ENCODE results near the gene ROBO1. TPM values are rescaled to one million over a fixed set of nuclear protein-coding genes. Genes with fewer than 3 reads are reported as not detected.
"Not testable (repeated sequence)": the region's sequence is repeated elsewhere in the genome, so short reads cannot be mapped to it uniquely, and the experiment has no call there.

Gene ROBO1
- total RNA-seq: 0.05 and 0.21 TPM in 2 replicates

DNA sequence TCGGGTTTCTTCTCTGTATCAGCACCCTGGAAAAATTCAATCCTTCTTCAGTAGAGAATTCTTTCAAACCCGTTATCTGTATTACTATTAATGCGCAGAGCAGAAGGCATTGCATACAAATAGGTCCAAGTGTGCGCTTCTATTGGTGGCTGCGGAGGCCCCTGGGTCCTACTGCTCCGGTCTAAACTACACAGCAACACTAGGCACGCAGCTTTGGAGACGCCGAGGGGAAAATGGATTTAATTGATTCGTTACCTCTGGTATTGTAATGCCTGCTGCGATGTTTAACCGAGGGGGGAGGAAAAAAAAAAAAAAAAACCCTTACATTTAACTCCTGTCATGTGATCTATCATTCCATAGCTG lies at the start of gene ROBO1:
Gene ROBO1, minus strand, starts transcription at position 94 of the 363 bp plus-strand sequence.
- Mint-ChIP-seq H3K36me3 (ENCODE audit: low read depth) (no peaks in the 10 kb centered on the region), H3K27me3 (no peaks in the 10 kb centered on the region), H3K9me3 (no peaks in the 10 kb centered on the region), H3K27ac (no peak within 1 kb of the TSS), H3K4me3 (no peak within 1 kb of the TSS), H3K4me1 (no peaks in the 10 kb centered on the region)
- intact Hi-C loops (cut with micrococcal nuclease): no loop called here
- no peak for DNase-seq

DNA sequence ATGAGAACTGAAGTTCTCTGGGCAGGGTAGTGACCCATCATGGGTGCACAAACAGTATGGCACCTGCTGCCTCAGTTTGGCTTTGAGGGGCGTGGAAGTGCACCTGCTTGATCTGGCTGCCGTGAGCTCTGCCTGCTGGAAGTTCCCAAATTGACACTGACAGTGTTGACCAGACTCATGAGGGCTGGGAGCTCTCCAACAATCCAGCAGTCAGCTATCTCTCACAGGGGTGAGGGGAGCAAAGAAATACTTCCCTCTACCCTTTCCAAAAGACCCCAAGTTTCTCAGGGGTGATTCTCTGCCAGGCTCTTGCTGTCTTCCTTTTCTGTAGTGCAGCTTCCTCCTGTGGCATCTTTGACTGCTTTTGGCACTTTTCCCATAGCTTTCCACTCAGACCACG lies 49.4 kb upstream of the ROBO1 start:
- Mint-ChIP-seq H3K27me3 (no peaks in the 10 kb centered on the region), H3K9me3 (peaks cover 12% of the 10 kb centered on the region), H3K4me1 (no peaks in the 10 kb centered on the region), H3K36me3 (ENCODE audit: low read depth) (no peaks in the 10 kb centered on the region), H3K4me3 (no peak overlapping the region), H3K27ac (no peak overlapping the region)
- intact Hi-C loops (cut with micrococcal nuclease): no loop called here
- DNase-seq: no peak

DNA sequence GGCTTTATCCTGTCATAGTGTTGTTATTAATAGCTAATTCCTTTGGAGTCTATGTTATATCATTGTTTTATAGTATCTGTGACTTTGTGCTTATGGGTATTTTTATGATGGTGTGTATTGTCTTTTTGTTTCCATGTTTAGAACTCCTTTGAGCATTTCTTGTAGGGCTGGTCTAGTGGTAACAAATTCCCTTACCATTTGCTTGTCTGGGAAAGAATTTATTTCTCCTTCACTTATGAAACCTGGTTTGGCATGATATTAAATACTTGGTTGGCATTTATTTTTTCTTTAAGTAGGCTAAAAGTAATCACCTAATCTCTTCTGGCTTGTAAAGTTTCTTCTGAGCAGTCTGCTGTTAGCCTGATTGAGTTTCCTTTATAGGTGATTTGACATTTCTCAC lies 47.7 kb upstream of the ROBO1 start:
- H3K36me3 Mint-ChIP-seq (ENCODE audit: low read depth): no peaks in the 10 kb centered on the region
- H3K27ac Mint-ChIP-seq: no peak overlapping the region
- peaks cover 12% of the 10 kb centered on the region for H3K9me3 Mint-ChIP-seq
- H3K27me3 Mint-ChIP-seq: no peaks in the 10 kb centered on the region
- H3K4me3 Mint-ChIP-seq: no peak overlapping the region
- no peak for DNase-seq
- H3K4me1 Mint-ChIP-seq: no peaks in the 10 kb centered on the region
- intact Hi-C loops (cut with micrococcal nuclease): no loop called here

DNA sequence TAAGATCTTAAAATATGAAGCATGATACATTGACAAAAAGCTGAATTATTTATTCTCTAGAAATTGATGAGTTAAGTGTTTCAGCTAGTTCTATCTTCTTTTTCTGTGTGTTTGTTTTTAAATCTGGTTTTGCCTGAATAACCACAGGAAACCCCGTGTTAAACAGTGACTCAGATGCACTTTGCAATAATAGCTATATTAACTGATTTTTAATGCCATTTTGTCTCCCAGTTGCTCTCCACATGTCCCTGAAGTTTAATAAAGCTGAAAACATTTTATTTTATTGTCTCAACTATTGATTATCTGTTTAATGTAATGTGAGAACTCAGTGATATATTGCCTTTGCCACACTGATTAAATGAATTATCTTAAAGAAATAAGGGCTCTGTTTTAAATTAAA lies 42.8 kb upstream of the ROBO1 start:
- intact Hi-C loops (cut with micrococcal nuclease): no loop called here
- H3K36me3 Mint-ChIP-seq (ENCODE audit: low read depth): no peaks in the 10 kb centered on the region
- H3K27me3 Mint-ChIP-seq: no peaks in the 10 kb centered on the region
- H3K9me3 Mint-ChIP-seq: peaks cover 4% of the 10 kb centered on the region
- H3K4me1 Mint-ChIP-seq: no peaks in the 10 kb centered on the region
- no peak overlapping the region for H3K4me3 Mint-ChIP-seq
- H3K27ac Mint-ChIP-seq: no peak overlapping the region
- no peak for DNase-seq

DNA sequence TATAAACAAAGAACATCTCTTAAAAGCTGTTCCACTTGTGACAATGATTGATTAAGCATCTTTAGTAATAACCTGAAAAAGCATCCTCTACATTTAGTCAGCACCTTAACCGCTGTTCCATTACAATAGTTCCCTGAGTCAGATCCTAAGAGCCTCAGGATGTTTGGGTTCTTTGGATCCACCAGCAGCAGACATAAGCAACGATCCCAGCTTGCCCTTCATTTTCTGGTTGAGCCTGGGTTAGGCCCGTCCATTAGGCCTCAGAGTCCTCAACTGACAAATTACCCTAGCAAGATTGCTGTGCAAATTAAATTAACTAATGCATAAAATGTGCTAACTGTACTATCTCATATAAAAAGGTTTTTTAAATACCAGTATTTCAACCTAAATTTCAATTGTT lies 42.3 kb upstream of the ROBO1 start:
- no peak for DNase-seq
- Mint-ChIP-seq H3K9me3 (no peaks in the 10 kb centered on the region), H3K4me1 (no peaks in the 10 kb centered on the region), H3K27me3 (no peaks in the 10 kb centered on the region), H3K36me3 (ENCODE audit: low read depth) (no peaks in the 10 kb centered on the region), H3K4me3 (no peak overlapping the region), H3K27ac (no peak overlapping the region)
- intact Hi-C loops (cut with micrococcal nuclease): no loop called here

DNA sequence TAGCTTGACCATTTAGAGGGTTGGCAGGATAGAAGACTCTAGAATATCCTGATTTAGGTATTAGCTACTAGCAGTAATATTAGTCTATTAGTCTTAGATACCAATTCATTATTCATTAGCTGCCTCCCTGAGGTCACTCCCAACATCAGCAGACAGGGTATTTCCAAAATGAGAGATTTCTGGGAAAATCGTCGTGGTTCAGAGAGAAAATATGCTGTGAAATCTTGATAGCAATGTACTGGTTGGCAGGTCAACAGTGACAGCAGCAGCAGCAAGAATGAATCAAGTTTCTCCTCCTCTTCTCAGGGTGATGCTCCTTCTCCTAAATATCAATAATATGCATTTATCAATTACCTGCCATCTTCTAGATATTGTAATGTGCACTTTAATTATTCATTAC lies 41.3 kb upstream of the ROBO1 start:
- intact Hi-C loops (cut with micrococcal nuclease): no loop called here
- H3K36me3 Mint-ChIP-seq (ENCODE audit: low read depth): no peaks in the 10 kb centered on the region

DNA sequence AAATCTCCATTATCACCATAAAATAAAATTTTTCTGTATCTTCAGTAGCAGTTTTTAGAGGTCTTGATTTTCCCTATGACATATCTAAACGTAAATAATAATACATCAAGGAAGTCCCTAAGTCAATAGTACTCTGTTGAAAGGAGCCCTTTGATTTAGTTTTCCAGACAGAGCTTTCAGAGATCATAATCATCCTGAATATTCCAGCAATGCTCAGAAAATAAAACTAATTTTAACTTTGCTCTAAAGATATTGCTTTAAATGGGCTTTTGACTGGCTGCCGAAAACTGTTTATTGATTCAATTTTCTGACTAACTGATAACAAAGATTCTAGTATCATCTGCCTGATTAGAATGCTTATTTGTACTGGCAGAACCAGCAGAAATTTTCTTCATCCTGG lies 40.7 kb upstream of the ROBO1 start:
- no peak overlapping the region for H3K4me3 Mint-ChIP-seq
- intact Hi-C loops (cut with micrococcal nuclease): no loop called here

More for the DNA sequence above, 41.3 kb upstream of the ROBO1 start:
- DNase-seq: no peak
- no peak overlapping the region for H3K27ac Mint-ChIP-seq
- no peaks in the 10 kb centered on the region for H3K9me3 Mint-ChIP-seq
- H3K27me3 Mint-ChIP-seq: no peaks in the 10 kb centered on the region
- H3K4me1 Mint-ChIP-seq: no peaks in the 10 kb centered on the region
- H3K4me3 Mint-ChIP-seq: no peak overlapping the region

DNA sequence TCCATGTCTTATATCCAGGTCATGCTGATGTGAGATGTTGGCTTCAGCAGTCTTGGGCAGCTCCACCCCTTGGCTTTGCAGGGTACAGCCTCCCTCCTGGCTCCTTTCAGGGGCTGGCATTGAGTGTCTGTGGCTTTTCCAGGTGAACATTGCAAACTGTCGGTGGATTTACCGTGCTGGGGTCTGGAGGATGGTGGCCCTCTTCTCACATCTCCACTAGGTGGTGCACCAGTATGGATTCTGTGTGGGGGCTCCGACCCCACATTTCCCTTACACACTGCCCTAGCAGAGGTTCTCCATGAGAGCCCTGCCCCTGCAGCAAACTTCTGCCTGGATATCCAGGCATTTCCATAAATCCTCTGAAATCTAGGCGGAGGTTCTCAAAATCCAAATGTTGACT lies 22.4 kb upstream of the ROBO1 start:
- H3K36me3 Mint-ChIP-seq (ENCODE audit: low read depth); H3K4me1 Mint-ChIP-seq; H3K27me3 Mint-ChIP-seq; H3K4me3 Mint-ChIP-seq; H3K9me3 Mint-ChIP-seq; H3K27ac Mint-ChIP-seq; intact Hi-C loops (cut with micrococcal nuclease); DNase-seq: not testable (repeated sequence)

More for the DNA sequence above, 40.7 kb upstream of the ROBO1 start:
- Mint-ChIP-seq H3K27me3 (no peaks in the 10 kb centered on the region), H3K9me3 (no peaks in the 10 kb centered on the region), H3K27ac (no peak overlapping the region), H3K4me1 (no peaks in the 10 kb centered on the region), H3K36me3 (ENCODE audit: low read depth) (no peaks in the 10 kb centered on the region)
- no peak for DNase-seq

DNA sequence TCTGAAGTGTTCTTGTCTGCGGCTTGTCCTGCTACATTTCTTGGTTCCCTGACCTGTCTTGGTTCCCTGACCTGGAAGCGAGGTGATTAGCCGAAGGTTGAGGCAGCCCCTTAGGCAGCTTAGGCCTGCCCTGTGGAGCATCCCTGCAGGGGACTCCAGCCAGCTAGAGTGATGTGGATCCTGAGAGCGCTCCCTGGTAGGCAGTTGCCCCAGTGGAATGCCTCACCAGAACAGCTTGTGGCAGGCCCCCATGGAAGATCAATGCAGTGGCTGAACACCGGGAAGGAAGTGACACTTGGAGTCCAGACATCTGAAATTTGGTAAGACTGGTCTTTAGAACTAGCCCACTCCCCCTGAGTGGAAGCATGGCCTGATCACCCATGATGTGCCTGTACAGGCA lies 5.5 kb upstream of the ROBO1 start:
- intact Hi-C loops (cut with micrococcal nuclease): no loop called here
- H3K36me3 Mint-ChIP-seq (ENCODE audit: low read depth): no peaks in the 10 kb centered on the region
- H3K4me3 Mint-ChIP-seq: no peak overlapping the region
- DNase-seq: no peak
- peaks cover 7% of the 10 kb centered on the region for H3K9me3 Mint-ChIP-seq
- no peak overlapping the region for H3K27ac Mint-ChIP-seq
- H3K4me1 Mint-ChIP-seq: no peaks in the 10 kb centered on the region
- H3K27me3 Mint-ChIP-seq: no peaks in the 10 kb centered on the region

DNA sequence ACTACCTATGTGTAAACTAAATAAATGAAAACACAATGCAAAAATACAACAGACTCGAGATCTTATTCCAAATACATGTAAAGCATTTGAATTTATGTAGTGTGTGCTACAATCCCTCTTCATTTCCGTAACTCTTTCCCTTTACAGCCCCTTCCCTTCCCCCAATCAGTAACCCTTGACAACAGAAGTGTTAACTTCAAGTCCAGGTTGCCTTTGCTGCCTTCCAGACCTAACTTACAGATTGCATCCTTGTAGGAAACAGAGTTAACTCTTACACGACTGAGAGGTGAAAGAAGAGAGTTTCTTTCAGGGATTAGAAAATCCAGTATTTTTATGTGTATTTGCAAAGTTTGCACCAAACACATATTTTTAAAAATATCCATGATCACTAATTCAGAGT lies 1.4 kb upstream of the ROBO1 start:
- Mint-ChIP-seq H3K27ac (no peak overlapping the region), H3K4me1 (no peaks in the 10 kb centered on the region), H3K9me3 (no peaks in the 10 kb centered on the region), H3K27me3 (no peaks in the 10 kb centered on the region), H3K4me3 (no peak overlapping the region), H3K36me3 (ENCODE audit: low read depth) (no peaks in the 10 kb centered on the region)
- DNase-seq: no peak
- intact Hi-C loops (cut with micrococcal nuclease): no loop called here

DNA sequence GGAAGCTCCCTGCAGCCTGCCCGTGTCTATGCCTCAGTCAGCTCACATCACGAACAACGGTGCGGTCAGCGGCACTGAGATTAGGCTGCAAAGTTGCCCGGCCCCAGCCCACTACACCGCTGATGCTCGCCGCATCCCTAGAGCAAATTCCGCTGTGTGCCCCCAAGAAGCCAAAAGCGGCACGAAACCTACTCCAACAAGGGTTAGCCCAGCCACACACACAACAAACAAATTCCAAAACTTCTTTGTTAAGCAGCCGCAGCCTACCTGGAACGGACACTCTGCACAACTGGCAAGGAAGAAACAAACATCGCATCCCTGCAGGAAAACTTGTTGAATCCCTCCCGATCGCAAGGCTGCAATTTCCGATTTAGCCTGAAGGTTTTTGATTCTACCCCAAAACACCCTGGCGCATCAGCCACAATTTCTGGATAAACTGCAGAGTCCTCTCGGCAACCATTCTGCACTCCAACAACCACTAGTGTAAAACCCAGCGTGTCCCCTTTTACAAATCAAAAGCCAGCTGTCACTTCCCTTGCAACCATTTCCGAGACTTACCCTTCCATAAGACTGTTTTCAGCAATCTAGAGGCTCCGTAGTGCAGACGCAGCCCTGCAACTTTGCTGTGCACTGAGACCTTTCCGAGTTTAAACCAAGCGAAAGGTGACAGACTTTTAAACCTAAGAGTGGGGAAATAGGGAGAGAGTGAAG lies 449 bp downstream of the ROBO1 start:
- H3K4me3 Mint-ChIP-seq: no peak overlapping the region
- H3K36me3 Mint-ChIP-seq (ENCODE audit: low read depth): no peaks in the 10 kb centered on the region
- H3K9me3 Mint-ChIP-seq: no peaks in the 10 kb centered on the region
- no peaks in the 10 kb centered on the region for H3K27me3 Mint-ChIP-seq
- no peak for DNase-seq
- H3K4me1 Mint-ChIP-seq: no peaks in the 10 kb centered on the region
- intact Hi-C loops (cut with micrococcal nuclease): no loop called here
- no peak overlapping the region for H3K27ac Mint-ChIP-seq

DNA sequence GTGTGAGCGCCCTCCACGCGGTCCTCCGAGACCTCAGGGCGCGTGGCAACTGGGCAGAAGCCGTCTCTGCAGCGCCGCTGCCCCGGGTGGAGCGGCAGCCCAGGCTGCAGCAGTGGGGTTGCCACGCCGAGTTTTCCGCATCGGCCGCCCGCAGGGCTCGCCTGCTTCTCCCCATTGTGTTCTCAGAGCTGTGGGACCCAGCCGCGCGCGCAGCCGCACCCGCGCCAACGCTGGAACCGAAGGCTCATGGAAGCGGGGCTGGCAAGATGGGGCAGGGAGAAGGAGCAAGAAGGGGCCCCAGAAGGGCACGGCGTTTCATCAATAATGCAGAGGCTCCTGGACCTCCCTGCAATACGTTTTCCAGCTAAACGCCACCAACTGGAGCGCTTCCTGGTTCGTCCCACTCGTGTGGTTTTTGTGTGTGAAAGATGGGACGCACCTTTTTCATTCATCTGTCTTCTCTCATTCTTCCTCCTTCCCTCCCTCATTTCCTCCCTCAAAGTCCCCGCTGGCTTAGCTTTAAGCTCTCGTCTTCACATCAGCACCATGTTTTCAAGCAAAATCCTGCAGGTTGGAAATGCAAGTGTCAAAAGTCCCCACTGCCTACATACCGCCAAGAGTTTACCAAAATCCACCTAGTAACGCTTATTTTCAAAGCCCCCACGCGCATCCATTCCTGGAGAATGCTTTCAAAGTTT lies 1.2 kb downstream of the ROBO1 start:
- intact Hi-C loops (cut with micrococcal nuclease): no loop called here
- Mint-ChIP-seq H3K4me1 (no peaks in the 10 kb centered on the region), H3K4me3 (no peak overlapping the region), H3K36me3 (ENCODE audit: low read depth) (no peaks in the 10 kb centered on the region), H3K27ac (no peak overlapping the region), H3K27me3 (no peaks in the 10 kb centered on the region), H3K9me3 (no peaks in the 10 kb centered on the region)
- DNase-seq: no peak

DNA sequence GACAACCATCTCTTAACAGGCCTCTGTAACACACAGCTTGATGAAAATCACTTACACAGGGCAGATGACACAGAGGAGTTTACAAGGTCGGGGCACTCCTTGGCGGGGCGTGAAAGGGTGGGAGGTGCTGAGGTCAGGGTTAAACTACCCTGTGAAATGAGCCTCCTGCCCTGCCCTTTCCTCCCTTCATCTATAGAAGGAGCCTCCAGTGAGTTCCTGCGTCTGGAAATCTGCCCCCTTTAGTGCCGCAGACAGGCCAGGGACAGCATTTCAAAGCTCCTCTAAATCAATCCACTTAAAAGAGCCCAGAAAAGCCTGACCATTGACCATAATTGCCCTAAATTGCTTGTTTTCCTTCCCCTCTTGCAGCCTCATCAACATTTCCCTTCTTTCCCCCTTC lies 1.9 kb downstream of the ROBO1 start:
- H3K36me3 Mint-ChIP-seq (ENCODE audit: low read depth): no peaks in the 10 kb centered on the region
- intact Hi-C loops (cut with micrococcal nuclease): no loop called here

DNA sequence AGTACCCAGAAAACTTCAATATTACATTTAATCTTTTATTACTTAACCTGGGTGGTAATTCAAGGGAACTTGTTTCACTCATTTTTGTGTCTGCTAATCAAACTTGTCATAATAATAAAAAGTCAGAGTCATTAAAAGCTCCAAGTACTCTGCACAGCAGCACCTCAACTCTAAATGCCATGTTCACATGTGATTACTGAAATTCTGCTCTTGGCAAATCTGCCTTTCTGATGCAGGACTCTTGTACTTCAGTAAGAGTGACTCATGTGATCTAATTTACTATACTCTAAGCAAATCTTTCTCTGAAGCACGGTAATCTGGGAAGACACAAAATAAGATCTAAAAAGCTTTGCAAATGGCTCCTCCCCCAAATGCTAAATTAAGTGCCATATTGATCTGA lies 6.4 kb downstream of the ROBO1 start:
- Mint-ChIP-seq H3K4me1 (no peaks in the 10 kb centered on the region), H3K27ac (no peak overlapping the region), H3K9me3 (peaks cover 5% of the 10 kb centered on the region), H3K27me3 (no peaks in the 10 kb centered on the region), H3K36me3 (ENCODE audit: low read depth) (no peaks in the 10 kb centered on the region), H3K4me3 (no peak overlapping the region)
- DNase-seq: no peak
- intact Hi-C loops (cut with micrococcal nuclease): no loop called here

More for the DNA sequence above, 1.9 kb downstream of the ROBO1 start:
- H3K27ac Mint-ChIP-seq: no peak overlapping the region
- H3K4me1 Mint-ChIP-seq: no peaks in the 10 kb centered on the region
- no peak for DNase-seq
- H3K4me3 Mint-ChIP-seq: no peak overlapping the region
- no peaks in the 10 kb centered on the region for H3K27me3 Mint-ChIP-seq
- no peaks in the 10 kb centered on the region for H3K9me3 Mint-ChIP-seq

DNA sequence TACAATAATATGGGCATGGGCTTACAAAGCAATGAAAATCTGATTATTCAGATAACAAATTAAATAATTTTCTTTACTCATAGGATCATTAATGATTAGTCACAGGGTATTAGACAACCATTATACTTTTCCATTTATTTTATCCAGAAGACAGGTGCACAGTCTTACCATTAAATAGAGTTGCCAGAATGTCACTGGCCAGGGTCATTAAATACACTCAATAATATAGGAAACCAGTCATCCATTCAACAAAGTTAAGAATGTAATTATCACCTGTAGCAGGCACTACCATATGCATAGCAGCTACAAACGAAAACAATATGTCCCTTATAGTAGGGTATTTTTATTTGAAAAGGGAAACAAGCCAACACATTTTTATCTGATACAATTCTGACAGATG lies 16.1 kb downstream of the ROBO1 start:
- DNase-seq: no peak
- Mint-ChIP-seq H3K4me3 (no peak overlapping the region), H3K36me3 (ENCODE audit: low read depth) (no peaks in the 10 kb centered on the region), H3K27me3 (no peaks in the 10 kb centered on the region), H3K27ac (no peak overlapping the region), H3K4me1 (no peaks in the 10 kb centered on the region), H3K9me3 (peaks cover 3% of the 10 kb centered on the region)
- intact Hi-C loops (cut with micrococcal nuclease): no loop called here
